HepG2 (cell line): ENCODE data around the gene WDR93. TPM values are rescaled to one million over a fixed set of nuclear protein-coding genes. Genes with fewer than 3 reads are reported as not detected.

ENCODE experiments used
- FOXC1 ChIP-seq: sonication (generic); formaldehyde crosslinking; IDR thresholded peaks from 2 replicates; pipeline ENCODE4 v1.8.0; 2022; ENCODE audit warnings: mild to moderate bottlenecking, missing genetic modification reagents, borderline replicate concordance
- HNRNPLL ChIP-seq: fragments of 200-400 bp; formaldehyde crosslinking; IDR thresholded peaks from 2 replicates; pipeline ENCODE4 v1.6.1; 2017; ENCODE audit warnings: mild to moderate bottlenecking, low read depth, low read length; ENCODE audit not compliant: poor library complexity, severe bottlenecking
- RFX3 ChIP-seq: IDR thresholded peaks from 2 replicates; pipeline ENCODE4 v1.6.1; 2016; ENCODE audit warnings: missing biosample characterization, missing genetic modification reagents
- ZNF251 ChIP-seq: sonication (generic); formaldehyde crosslinking; IDR thresholded peaks from 2 replicates; pipeline ENCODE4 v1.9.0; 2021; ENCODE audit warnings: mild to moderate bottlenecking, missing genetic modification reagents
- ZNF501 ChIP-seq: sonication (generic); formaldehyde crosslinking; IDR thresholded peaks from 2 replicates; pipeline ENCODE4 v1.5.1; 2020; ENCODE audit warnings: mild to moderate bottlenecking, moderate library complexity, missing genetic modification reagents
- ZNF605 ChIP-seq: sonication (generic); formaldehyde crosslinking; IDR thresholded peaks from 2 replicates; pipeline ENCODE4 v1.8.0; 2022; ENCODE audit warnings: mild to moderate bottlenecking, missing genetic modification reagents
- ZNF670 ChIP-seq: sonication (generic); formaldehyde crosslinking; IDR thresholded peaks from 2 replicates; pipeline ENCODE4 v1.8.0; 2022; ENCODE audit warnings: mild to moderate bottlenecking, missing genetic modification reagents, borderline replicate concordance
- ZNF746 ChIP-seq: sonication (generic); formaldehyde crosslinking; IDR thresholded peaks from 2 replicates; pipeline ENCODE4 v1.8.0; 2022; ENCODE audit warnings: mild to moderate bottlenecking, missing genetic modification reagents
- ZNF788 ChIP-seq: sonication (generic); formaldehyde crosslinking; IDR thresholded peaks from 2 replicates; pipeline ENCODE4 v1.5.0; 2020; ENCODE audit warnings: mild to moderate bottlenecking, missing genetic modification reagents, borderline replicate concordance
- polyA plus RNA-seq, 8 experiments: library from polyadenylated mRNA; depleted of rRNA in 3 of 8; stranded (reverse) in 7 of 8; unstranded in 1 of 8; fragments of >200 nt; fragmentation: Illumina TruSeq in 4 of 8; extraction: Trizol in 4 of 8; gene quantifications; 2 replicates each; pipeline versions ENCODE4 v1.2.1 to v1.2.3, GENCODE V29; 2011 to 2016; ENCODE audit warnings: low read depth in 4 of 8, missing spikeins in 1 of 8, mixed read lengths in 1 of 8; ENCODE audit not compliant: insufficient read depth in 1 of 8
- total RNA-seq, 5 experiments: library from RNA; depleted of rRNA; stranded (reverse); fragments of >200 nt; fragmentation: Illumina TruSeq; extraction: Trizol; gene quantifications; 2 replicates each; pipeline ENCODE4 v1.2.3, GENCODE V29; 2016; ENCODE audit warnings: low read depth in 1 of 5
- TF ChIP-seq, protein P1 (sequence below): fragments of 450-650 bp; IDR thresholded peaks from 2 replicates; pipeline ENCODE4 v1.6.1; 2017; ENCODE audit warnings: mild to moderate bottlenecking
- TF ChIP-seq, protein P2 (sequence below): sonication (generic); formaldehyde crosslinking; IDR thresholded peaks from 2 replicates; pipeline ENCODE4 v1.4.0; 2020; ENCODE audit warnings: mild to moderate bottlenecking, missing genetic modification reagents

WDR93 gene
- total and polyA plus RNA-seq, 2 of the 13 experiments (the other 11 are each of a cell fraction or from before 2014, with no cell fraction given) = 0.07 TPM; not detected in 1

DNA sequence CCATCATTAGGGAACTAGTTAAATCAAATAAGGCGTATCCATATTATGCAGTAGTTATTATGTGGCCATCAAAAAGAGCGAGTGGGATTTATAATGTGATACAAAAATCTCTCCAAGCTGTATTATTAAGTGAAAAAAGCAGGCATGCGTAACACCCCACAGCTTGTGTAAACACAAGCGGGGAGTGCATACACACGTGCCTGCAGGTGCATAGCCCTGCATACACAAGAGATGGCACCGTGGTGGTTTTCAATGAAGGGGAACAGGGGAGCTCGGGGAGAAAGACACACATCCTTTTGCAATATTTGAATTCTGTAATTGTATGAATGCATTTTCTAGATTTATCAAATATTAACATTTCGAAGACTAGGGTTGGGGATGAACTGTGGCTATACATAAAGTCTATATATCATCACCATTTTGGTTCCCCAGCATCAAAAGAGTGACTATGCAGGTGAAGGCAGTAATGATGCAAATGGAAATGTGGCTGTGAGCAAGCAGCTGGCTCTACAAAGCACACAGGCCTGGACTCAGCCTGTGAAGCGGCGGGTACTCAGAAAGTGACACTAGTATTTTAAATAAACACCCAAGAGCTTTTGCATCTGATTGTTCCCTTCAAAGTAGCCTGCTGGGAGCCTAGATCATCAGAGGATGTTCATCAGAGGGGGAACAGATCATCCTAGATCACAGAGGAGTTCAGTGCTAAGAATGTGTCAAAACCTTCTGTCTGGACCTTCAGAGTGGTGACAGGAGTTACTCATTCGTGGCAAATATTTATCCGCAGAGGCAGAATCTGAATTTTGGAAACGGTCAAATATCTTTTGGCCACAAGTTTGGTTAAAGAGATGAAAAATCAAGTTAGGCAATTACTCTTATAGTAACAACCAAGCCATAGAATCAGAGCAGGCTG, 25.9 kb upstream of the WDR93 start (continued):
- TF ChIP-seq, protein P1, sequence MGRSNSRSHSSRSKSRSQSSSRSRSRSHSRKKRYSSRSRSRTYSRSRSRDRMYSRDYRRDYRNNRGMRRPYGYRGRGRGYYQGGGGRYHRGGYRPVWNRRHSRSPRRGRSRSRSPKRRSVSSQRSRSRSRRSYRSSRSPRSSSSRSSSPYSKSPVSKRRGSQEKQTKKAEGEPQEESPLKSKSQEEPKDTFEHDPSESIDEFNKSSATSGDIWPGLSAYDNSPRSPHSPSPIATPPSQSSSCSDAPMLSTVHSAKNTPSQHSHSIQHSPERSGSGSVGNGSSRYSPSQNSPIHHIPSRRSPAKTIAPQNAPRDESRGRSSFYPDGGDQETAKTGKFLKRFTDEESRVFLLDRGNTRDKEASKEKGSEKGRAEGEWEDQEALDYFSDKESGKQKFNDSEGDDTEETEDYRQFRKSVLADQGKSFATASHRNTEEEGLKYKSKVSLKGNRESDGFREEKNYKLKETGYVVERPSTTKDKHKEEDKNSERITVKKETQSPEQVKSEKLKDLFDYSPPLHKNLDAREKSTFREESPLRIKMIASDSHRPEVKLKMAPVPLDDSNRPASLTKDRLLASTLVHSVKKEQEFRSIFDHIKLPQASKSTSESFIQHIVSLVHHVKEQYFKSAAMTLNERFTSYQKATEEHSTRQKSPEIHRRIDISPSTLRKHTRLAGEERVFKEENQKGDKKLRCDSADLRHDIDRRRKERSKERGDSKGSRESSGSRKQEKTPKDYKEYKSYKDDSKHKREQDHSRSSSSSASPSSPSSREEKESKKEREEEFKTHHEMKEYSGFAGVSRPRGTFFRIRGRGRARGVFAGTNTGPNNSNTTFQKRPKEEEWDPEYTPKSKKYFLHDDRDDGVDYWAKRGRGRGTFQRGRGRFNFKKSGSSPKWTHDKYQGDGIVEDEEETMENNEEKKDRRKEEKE = no peak
- TF ChIP-seq ZNF501 (no peak), ZNF605 (no peak), ZNF746 (no peak), FOXC1 (CRISPR knock-in tag) (no peak), HNRNPLL (no peak), ZNF788 (no peak), ZNF251 (CRISPR knock-in tag) (no peak), ZNF670 (CRISPR knock-in tag) (no peak), RFX3 (CRISPR knock-in tag) (no peak)
- TF ChIP-seq, protein P2, sequence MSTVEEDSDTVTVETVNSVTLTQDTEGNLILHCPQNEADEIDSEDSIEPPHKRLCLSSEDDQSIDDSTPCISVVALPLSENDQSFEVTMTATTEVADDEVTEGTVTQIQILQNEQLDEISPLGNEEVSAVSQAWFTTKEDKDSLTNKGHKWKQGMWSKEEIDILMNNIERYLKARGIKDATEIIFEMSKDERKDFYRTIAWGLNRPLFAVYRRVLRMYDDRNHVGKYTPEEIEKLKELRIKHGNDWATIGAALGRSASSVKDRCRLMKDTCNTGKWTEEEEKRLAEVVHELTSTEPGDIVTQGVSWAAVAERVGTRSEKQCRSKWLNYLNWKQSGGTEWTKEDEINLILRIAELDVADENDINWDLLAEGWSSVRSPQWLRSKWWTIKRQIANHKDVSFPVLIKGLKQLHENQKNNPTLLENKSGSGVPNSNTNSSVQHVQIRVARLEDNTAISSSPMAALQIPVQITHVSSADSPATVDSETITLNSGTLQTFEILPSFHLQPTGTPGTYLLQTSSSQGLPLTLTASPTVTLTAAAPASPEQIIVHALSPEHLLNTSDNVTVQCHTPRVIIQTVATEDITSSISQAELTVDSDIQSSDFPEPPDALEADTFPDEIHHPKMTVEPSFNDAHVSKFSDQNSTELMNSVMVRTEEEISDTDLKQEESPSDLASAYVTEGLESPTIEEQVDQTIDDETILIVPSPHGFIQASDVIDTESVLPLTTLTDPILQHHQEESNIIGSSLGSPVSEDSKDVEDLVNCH (CRISPR knock-in tag) = no peak
